GM18858 (cell line): ENCODE results near the gene TARS3.

ENCODE experiments used
- ATAC-seq: cut with Tn5 transposase; IDR thresholded peaks from one replicate; pipeline ENCODE4 v1.9.1; 2021; ENCODE audit not compliant: unreplicated experiment

The TARS3 gene

GRCh38 chr15:101609742-101610610 lies 114.3 kb downstream of the TARS3 start:
- ATAC-seq = no peak

- ATAC-seq = no peak
Observed at GRCh38 chr15:101608201-101608600, 116.1 kb downstream of the TARS3 start.

- no peak for ATAC-seq
Observed at GRCh38 chr15:101607108-101607507, 117.2 kb downstream of the TARS3 start.

GRCh38 chr15:101604124-101604874 lies 120.0 kb downstream of the TARS3 start:
- no peak for ATAC-seq
